GM18907 (cell line): ENCODE measurements around the gene CACNG8.

Experiments
- ATAC-seq: cut with Tn5 transposase; IDR thresholded peaks from one replicate; pipeline ENCODE4 v1.9.1; 2021; ENCODE audit warnings: mild to moderate bottlenecking, moderate library complexity; ENCODE audit not compliant: unreplicated experiment

The CACNG8 gene

GRCh38 chr19:53961523-53962356 lies 997 bp upstream of the CACNG8 start:
- no peak for ATAC-seq

DNA sequence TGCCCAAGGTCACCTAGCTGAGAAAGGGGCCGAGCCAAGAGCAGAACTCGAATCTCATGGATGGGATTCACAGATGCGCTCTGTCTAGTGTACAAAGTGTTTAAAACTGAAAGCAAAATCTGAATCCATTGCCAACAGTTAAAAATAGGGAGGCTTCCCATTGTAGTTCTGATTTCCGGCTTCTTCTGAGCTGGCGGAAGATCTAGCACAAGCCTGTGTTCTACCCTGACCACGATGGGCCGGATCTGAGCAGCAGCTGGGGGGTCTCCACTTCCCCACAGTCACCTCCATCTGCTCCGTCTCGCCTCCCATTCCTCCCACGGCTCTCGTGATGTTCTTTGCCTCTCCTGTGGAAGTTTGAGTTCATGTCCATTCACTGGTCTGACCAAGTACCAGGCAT lies 2.4 kb downstream of the CACNG8 start:
- ATAC-seq, result no peak

- no peak for ATAC-seq
Observed at GRCh38 chr19:53966931-53967330, 4.2 kb downstream of the CACNG8 start.

DNA sequence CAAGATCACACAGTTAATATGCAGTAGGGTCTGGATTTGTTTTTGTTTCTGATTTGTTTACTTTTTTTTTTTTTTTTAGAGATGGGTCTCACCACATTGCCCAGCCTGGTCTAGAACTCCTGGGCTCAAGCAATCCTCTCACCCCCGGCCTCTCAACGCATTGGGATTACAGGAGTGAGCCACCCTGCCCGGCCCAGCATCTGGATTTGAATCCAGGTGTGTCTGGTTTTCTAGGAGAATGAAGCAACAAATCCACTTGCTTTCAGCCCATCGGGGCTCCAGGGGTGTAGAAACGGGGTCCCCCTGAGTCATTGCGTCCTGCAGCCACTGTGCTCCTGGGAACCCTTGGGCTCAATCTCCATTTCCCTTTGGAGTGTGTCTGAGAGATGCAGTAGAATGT lies 6.6 kb downstream of the CACNG8 start:
- ATAC-seq, result no peak

GRCh38 chr19:53971673-53972072 lies 8.9 kb downstream of the CACNG8 start:
- ATAC-seq, result no peak

DNA sequence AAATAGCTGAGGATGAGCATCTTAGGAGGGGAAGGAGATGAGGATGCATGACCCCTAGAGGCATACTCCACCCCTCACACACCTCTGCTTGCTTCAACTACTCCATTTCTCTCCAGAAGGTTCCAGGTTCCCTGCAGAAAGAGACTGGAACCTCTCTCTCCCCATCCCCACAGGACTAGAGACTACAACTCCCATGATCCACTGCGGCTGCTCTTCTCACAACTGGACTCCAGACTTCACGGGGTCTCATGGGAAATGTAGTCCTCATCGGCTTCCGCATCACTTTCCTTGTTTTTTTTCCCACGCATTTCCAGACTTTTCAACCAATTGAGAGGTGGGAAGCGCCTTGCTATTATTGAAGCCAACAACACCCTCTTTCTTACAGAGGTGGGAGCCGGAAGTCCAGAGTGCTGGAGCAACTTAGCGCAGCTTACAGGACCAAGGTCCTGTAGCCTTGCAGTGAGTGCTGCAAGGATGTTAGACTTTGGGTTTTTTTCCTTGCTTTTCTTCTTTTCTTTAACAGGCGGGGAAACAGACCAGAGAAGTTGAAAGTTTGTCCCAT lies 14.8 kb downstream of the CACNG8 start:
- ATAC-seq, result no peak

DNA sequence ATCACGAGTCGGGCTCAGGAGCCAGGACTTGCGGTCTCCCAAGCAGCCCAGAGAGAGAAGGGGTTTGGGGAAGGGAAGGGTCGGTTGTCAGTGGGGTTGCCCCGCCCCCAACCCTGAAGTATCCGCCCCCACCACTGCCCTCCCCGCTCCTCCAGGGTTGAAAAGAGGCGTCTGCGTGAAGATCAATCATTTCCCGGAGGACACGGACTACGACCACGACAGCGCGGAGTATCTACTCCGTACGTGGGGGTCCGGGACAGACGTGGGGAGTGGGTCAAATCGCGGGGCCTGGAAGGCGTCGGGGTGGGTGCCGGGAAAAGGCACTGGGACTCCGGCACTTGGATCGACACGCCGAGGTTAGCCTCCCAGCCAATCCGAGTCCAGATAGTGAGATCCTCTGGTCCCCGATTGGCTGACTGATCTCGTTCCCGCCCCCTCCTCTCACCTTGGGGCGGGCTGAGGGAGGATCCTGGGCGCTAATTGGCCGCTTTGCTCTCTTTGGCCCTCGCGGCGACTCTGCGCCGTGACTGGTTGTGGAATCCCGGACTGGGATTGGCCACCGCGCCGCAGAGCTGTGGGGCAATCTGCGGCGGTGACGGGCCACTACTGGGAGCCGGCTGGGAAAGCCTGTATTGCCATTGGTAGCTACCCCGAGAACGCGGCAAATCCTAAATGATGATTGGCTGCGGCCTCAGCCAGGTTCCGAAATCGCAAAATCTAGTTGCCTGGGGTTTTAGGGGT lies 15.4 kb downstream of the CACNG8 start:
- ATAC-seq, result no peak

GRCh38 chr19:53978975-53979801 lies 16.5 kb downstream of the CACNG8 start:
- ATAC-seq, result no peak

DNA sequence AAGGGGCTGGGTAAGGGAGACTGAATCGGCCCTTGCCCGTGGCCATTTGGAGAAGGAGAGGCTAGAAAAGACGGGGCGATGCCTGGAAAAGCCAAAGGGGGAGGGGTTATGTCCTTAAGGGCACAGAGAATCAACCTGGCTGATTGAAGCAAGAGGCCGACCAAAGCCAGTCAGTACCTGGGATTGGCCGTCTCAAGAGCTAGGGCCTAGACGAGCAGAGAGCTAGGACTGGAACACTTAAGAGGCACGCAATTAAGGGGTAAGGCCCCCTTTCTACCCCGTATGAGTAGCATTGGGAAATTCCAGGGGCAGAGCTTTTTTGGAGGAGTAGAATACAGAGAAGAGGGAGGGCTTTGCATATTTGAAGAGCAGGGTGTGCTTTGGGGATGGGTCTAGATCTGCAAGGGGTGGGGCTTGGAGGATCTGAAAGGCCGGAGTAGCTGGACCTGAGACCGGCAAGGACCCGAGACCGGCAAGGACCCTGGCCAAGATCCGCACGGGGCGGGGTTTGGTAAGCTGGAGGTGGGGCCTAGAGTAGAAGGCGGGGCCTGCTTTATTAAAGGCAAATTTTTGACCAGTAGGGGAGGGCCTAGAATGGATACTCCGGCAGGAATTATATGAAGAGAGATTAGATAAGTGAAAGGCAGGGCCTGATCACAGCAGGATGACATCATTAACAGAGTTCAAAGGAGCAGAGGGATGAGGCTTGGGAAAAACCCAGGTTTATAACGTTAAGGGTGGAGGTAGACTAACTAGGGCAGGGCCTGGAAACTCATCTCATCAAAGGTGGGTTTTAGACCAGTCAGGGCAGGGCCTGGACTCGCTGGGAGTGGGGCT lies 18.0 kb downstream of the CACNG8 start:
- no peak for ATAC-seq

- ATAC-seq, result no peak
Observed at GRCh38 chr19:53981376-53981951, 18.7 kb downstream of the CACNG8 start.

- ATAC-seq, result no peak
Observed at GRCh38 chr19:53982001-53982451, 19.3 kb downstream of the CACNG8 start.

GRCh38 chr19:53982611-53983010 lies 19.9 kb downstream of the CACNG8 start:
- no peak for ATAC-seq

- no peak for ATAC-seq
Observed at GRCh38 chr19:53983457-53984289, 20.9 kb downstream of the CACNG8 start.

DNA sequence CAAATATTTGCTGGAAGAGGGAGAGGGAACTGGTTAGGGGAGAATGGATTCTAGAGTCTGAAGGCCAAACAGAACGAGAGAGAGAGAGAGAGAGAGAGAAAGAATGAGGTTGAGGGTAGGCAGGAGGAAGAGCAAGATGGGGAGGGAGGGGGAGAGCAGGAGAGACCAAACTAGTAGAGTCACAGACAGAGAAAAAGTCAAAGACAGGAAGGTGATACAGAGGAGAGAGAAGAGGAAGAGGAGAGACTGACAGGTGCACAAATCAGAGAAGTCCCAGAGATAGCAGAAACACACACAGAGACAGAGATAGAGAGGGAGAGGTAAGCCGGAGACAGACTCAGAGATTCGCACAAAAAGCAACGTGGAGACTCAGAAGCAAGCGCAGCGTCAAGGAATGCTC lies 23.1 kb downstream of the CACNG8 start:
- no peak for ATAC-seq

DNA sequence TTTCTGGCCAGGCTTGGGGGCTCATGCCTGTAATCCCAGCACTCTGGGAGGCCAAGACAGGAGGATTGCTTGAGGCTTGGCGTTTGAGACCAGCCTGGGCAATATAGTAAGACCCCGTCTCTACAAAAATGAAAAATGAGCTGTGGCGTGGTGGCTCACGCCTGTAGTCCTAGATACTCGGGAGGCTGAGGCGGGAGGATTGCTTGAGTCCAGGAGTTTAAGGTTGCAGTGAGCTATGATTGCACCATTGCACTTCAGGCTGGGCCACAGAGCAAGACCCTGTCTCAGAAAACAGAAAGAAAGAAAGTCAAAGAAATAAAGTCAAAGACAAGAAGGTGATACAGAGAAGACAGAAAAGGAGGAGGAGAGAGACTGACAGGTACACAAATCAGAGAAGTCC lies 26.2 kb downstream of the CACNG8 start:
- ATAC-seq, result no peak

DNA sequence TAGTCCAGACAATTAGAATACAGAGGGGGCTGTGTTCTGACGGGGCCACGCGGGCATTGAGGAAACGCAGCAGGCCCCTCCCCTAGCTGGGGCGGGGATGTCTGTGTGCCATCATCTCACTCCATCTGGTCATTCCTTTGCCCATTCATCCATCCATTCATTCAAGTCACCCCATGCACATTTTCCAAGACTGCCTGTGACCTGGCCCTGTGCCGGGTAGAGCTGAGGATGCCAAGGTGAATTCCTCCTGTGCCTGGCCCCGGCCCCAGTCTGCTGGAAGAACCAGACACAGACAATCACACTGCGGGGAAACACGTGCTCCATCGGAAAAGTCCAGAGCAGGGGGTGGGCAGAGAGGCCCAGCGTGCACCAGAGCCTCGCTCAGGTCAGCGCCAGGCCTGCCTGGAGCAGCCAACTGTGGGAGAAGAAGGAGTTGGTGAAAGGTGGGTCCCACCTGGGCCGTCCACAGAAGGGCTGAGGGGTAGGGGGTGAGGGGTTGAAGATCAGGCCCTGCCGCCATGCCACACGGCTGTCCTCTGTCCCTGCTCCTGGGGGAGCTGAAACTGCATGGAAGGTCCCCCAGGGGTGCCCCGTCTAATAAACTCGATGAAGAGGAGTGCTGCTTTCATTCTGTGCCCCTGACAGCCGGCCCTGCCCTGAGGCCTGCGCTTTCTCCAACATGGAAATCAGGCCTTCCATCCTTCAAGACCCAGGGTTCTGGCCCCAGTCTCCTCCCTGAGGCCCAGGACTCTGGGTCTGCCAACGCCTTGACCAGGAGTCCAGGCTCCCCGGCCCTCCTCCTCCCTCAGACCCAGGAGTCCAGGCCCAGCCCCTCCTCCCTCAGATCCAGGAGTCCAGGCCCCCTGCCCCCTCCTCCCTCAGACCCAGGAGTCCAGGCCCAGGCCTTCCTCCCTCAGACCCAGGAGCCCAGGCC lies 27.1 kb downstream of the CACNG8 start:
- no peak for ATAC-seq

GRCh38 chr19:53991224-53992113 lies 28.7 kb downstream of the CACNG8 start, which contains the start of gene CACNG6:
Gene CACNG6, plus strand, starts transcription at chr19:53991637. Its CDS starts 1,241 bp downstream, at chr19:53992878.
- ATAC-seq, result no peak
